Natural killer cell (primary cell): ENCODE results near the gene NCK1. TPM values are rescaled to one million over a fixed set of nuclear protein-coding genes. Genes with fewer than 3 reads are reported as not detected.

ENCODE experiments used
- ATAC-seq, 3 donors: fragments of 150-1000 bp in 2 of 3; fragments of 200-7000 bp in 1 of 3; cut with Tn5 transposase; 1 replicate in 1 of 3; 2 replicates in 2 of 3; pipeline ENCODE4 v1.10.0; 2021; ENCODE audit warnings: mild to moderate bottlenecking in 2 of 3, moderate library complexity in 2 of 3
- DNase-seq, 2 donors: peaks; one replicate each; pipeline versions ENCODE4 v3.0.0 to v3.0.0-alpha.2; 2013 to 2021; ENCODE audit warnings: mixed read lengths in 1 of 2
- H3K27ac ChIP-seq: one replicate; pipeline ENCODE4 v1.5.1; 2013; ENCODE audit warnings: mild to moderate bottlenecking, low read length
- H3K27me3 ChIP-seq: one replicate; pipeline ENCODE4 v1.6.1; 2013; ENCODE audit warnings: low read length; ENCODE audit not compliant: control insufficient read depth, insufficient read depth
- H3K36me3 ChIP-seq: one replicate; pipeline ENCODE4 v1.6.1; 2013; ENCODE audit warnings: low read length; ENCODE audit not compliant: control insufficient read depth, insufficient read depth
- H3K4me1 ChIP-seq: one replicate; pipeline ENCODE4 v1.6.1; 2013; ENCODE audit warnings: low read length; ENCODE audit not compliant: control insufficient read depth, insufficient read depth
- H3K4me3 ChIP-seq: one replicate; pipeline ENCODE4 v1.5.1; 2013; ENCODE audit warnings: low read length
- H3K9me3 ChIP-seq: one replicate; pipeline ENCODE4 v1.6.1; 2013; ENCODE audit warnings: low read length; ENCODE audit not compliant: control insufficient read depth, insufficient read depth
- H3K27ac Mint-ChIP-seq, 2 donors: one replicate each; pipeline ENCODE4 v1.8.0; 2022; ENCODE audit warnings: mild to moderate bottlenecking in 2 of 2, mixed read lengths in 2 of 2, moderate library complexity in 1 of 2
- H3K27me3 Mint-ChIP-seq, 2 donors: one replicate each; pipeline ENCODE4 v1.8.0; 2022; ENCODE audit warnings: low read depth in 2 of 2, mixed read lengths in 2 of 2
- H3K36me3 Mint-ChIP-seq: one replicate; pipeline ENCODE4 v1.8.0; 2022; ENCODE audit warnings: mixed read lengths
- H3K4me1 Mint-ChIP-seq, 2 donors: one replicate each; pipeline ENCODE4 v1.8.0; 2022; ENCODE audit warnings: mixed read lengths in 2 of 2
- H3K4me3 Mint-ChIP-seq: one replicate; pipeline ENCODE4 v1.8.0; 2022; ENCODE audit warnings: mild to moderate bottlenecking, moderate library complexity, mixed read lengths
- H3K9me3 Mint-ChIP-seq, 2 donors: one replicate each; pipeline ENCODE4 v1.8.0; 2022; ENCODE audit warnings: mixed read lengths in 2 of 2
- WGBS: methylation state at CpG from one replicate; pipeline ENCODE4 v1.1.7; 2013; ENCODE audit warnings: missing lambda C conversion rate; ENCODE audit not compliant: insufficient coverage; 5-methylcytosine and 5-hydroxymethylcytosine counted together
- intact Hi-C: fragments of 100-400 bp; cut with micrococcal nuclease; formaldehyde crosslinking; loops from one replicate; pipeline ENCODE4 v1.14.2; 2022
- total RNA-seq, 4 donors: library from RNA; stranded (reverse); fragments of 120-200 nt in 1 of 4; gene quantifications; one replicate each; pipeline versions ENCODE4 v1.2.3 to v1.2.4, GENCODE V29; 2013 to 2022
- TF ChIP-seq, protein P1 (sequence below): fragments of 200-600 bp; IDR thresholded peaks from one replicate; pipeline ENCODE4 v1.8.0; 2022; ENCODE audit warnings: antibody characterized with exemption

NCK1 gene
- total RNA-seq, 3 donors from 2014 or later (not counting 1 experiment from before 2014, with no cell fraction given) = 61.2 to 77.9 (median 69.5) TPM

DNA sequence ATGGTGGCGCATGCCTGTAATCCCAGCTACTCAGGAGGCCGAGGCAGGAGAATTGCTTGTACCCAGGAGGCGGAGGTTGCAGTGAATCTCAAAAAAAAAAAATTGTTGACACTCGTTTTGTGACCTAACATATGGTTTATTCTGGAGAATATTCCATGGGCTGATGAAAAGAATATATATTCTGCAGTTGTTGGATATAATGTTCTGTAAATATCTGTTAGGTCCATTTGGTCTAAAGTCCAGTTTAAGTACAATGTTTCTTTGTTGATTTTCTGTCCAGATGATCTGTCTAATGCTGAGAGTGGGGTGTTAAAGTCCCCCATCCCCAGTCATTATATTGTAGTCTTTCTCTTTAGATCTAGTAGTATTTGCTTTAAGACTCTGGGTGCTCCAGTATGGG lies 111.3 kb downstream of the NCK1 start:
- intact Hi-C loops = no loop called here
- no peak overlapping the region for H3K4me3 Mint-ChIP-seq
- Histone ChIP-seq H3K4me1 (no peaks in the 10 kb centered on the region), H3K36me3 (no peaks in the 10 kb centered on the region), H3K9me3 (peaks cover 6% of the 10 kb centered on the region), H3K4me3 (no peak overlapping the region), H3K27me3 (no peaks in the 10 kb centered on the region), H3K27ac (no peak overlapping the region)
- H3K27me3 Mint-ChIP-seq = no peaks in the 10 kb centered on the region
- H3K27ac Mint-ChIP-seq = no peak overlapping the region
- peaks cover 0 to 5% of the 10 kb centered on the region in 2 donors for H3K4me1 Mint-ChIP-seq
- 98% methylated on average over 4 of the region's 4 CpGs for WGBS
- H3K9me3 Mint-ChIP-seq = peaks cover 2 to 12% of the 10 kb centered on the region in 2 donors
- TF ChIP-seq, protein P1, sequence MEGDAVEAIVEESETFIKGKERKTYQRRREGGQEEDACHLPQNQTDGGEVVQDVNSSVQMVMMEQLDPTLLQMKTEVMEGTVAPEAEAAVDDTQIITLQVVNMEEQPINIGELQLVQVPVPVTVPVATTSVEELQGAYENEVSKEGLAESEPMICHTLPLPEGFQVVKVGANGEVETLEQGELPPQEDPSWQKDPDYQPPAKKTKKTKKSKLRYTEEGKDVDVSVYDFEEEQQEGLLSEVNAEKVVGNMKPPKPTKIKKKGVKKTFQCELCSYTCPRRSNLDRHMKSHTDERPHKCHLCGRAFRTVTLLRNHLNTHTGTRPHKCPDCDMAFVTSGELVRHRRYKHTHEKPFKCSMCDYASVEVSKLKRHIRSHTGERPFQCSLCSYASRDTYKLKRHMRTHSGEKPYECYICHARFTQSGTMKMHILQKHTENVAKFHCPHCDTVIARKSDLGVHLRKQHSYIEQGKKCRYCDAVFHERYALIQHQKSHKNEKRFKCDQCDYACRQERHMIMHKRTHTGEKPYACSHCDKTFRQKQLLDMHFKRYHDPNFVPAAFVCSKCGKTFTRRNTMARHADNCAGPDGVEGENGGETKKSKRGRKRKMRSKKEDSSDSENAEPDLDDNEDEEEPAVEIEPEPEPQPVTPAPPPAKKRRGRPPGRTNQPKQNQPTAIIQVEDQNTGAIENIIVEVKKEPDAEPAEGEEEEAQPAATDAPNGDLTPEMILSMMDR = no peak
- ATAC-seq (no peak), DNase-seq (no peak)
- H3K36me3 Mint-ChIP-seq = peaks cover 10% of the 10 kb centered on the region

DNA sequence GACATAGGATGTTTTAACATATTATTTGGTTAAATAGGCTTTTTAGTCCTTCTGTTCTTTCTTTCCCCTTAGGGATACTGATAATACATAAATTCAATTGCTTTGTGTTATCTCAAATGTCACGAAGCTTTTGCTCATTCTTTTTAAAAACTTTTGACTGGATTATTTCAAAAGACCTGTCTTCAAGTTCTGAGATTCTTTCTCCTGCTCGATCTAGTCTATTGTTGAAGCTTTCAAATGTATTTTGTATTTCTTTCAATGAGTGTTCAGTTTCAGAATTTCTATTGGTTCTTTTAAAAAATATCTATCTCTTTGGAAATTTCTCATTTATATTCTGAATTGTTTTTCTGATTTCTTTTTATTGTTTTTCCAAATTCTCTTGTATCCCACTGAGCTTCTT lies 112.7 kb downstream of the NCK1 start:
- no CpG with 5 or more reads among the region's 2 CpGs for WGBS

DNA sequence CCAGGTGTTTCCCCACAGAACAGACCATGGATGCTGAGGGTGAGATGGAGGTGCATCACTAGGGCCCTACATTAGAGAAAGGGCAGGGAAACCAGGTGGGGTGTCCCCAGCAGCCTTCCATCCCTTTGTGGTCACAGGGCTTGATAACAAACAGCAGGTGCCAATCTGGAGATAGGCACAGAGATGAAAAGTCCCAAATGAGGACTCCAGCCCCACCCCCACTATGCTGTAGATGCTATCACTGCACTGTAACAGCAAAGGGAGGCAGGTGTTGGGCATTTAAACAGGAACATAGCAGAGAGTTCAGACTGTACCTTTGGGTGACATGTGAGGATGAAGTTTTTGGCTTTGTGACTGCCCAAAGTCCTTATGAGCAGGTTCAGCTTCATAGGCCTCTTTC lies 117.2 kb downstream of the NCK1 start:
- ATAC-seq (no peak), DNase-seq (no peak)
- intact Hi-C loops = no loop called here
- Histone ChIP-seq H3K4me1 (no peaks in the 10 kb centered on the region), H3K27ac (no peak overlapping the region), H3K27me3 (no peaks in the 10 kb centered on the region), H3K36me3 (no peaks in the 10 kb centered on the region), H3K9me3 (peaks cover 6% of the 10 kb centered on the region), H3K4me3 (no peak overlapping the region)
- Mint-ChIP-seq H3K4me1 (no peaks in the 10 kb centered on the region), H3K9me3 (peaks cover 2 to 9% of the 10 kb centered on the region in 2 donors), H3K36me3 (peaks cover 8% of the 10 kb centered on the region), H3K27me3 (no peaks in the 10 kb centered on the region), H3K4me3 (no peak overlapping the region), H3K27ac (no peak overlapping the region)
- TF ChIP-seq, protein P1 = no peak

More for the DNA sequence above, 112.7 kb downstream of the NCK1 start:
- Histone ChIP-seq H3K27ac (no peak overlapping the region), H3K36me3 (no peaks in the 10 kb centered on the region), H3K4me1 (no peaks in the 10 kb centered on the region), H3K27me3 (no peaks in the 10 kb centered on the region), H3K9me3 (peaks cover 6% of the 10 kb centered on the region), H3K4me3 (no peak overlapping the region)
- Mint-ChIP-seq H3K27ac (no peak overlapping the region), H3K9me3 (peaks cover 2 to 12% of the 10 kb centered on the region in 2 donors), H3K36me3 (peaks cover 10% of the 10 kb centered on the region), H3K4me1 (peaks cover 0 to 5% of the 10 kb centered on the region in 2 donors), H3K27me3 (no peaks in the 10 kb centered on the region), H3K4me3 (no peak overlapping the region)
- intact Hi-C loops = no loop called here
- no peak for DNase-seq
- TF ChIP-seq, protein P1 = no peak
- no peak for ATAC-seq

DNA sequence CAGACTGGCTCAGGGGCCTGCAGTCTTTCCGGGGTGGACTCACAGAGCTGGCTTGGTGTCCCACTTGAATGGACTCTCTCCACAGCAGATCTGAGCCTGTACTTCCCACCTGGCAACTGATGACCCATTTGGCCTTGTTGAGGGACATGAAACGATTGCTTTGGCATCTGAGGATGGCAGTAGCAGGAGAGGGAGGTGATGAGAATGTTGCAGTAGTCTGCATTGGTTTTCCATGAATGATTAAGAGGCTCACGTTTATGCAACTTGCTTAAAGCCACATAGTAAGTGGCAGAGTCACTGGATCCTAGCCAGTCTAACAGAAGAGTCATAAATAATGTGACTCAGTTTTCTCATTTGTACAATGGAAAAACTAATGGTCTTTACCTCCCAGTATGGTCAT lies 117.7 kb downstream of the NCK1 start:
- ATAC-seq = no peak
- Histone ChIP-seq H3K27ac (no peak overlapping the region), H3K36me3 (no peaks in the 10 kb centered on the region), H3K4me1 (no peaks in the 10 kb centered on the region), H3K27me3 (no peaks in the 10 kb centered on the region), H3K9me3 (peaks cover 6% of the 10 kb centered on the region), H3K4me3 (no peak overlapping the region)
- DNase-seq = no peak
- H3K4me3 Mint-ChIP-seq = no peak overlapping the region
- no peaks in the 10 kb centered on the region for H3K27me3 Mint-ChIP-seq
- intact Hi-C loops = no loop called here
- WGBS = 81% methylated on average over 3 of the region's 3 CpGs
- no peak overlapping the region for H3K27ac Mint-ChIP-seq
- TF ChIP-seq, protein P1 = no peak
- peaks cover 3% of the 10 kb centered on the region for H3K36me3 Mint-ChIP-seq
- no peaks in the 10 kb centered on the region for H3K4me1 Mint-ChIP-seq
- H3K9me3 Mint-ChIP-seq = peaks cover 2 to 4% of the 10 kb centered on the region in 2 donors
